ENCODE results near the gene EIF1.
A peak's percentile ranks its signal among the peaks of the same experiment; 100 is the strongest.

EIF1 gene

GRCh38 chr17:41705271-41705991 is 16.7 kb downstream of the EIF1 start:
- DNase-seq: no peak

- DNase-seq: no peak
Measured at GRCh38 chr17:41707803-41708669, 19.4 kb downstream of the EIF1 start.

- DNase-seq: peak in 1 of 2 experiments; percentile 32
Measured at GRCh38 chr17:41710472-41711090, 21.9 kb downstream of the EIF1 start.

GRCh38 chr17:41711669-41712400 is 23.1 kb downstream of the EIF1 start, which contains the start of gene GAST:
Gene GAST, plus strand, starts transcription at chr17:41712331. Its CDS starts 3,106 bp downstream, at chr17:41715437.
- DNase-seq: no peak

DNA sequence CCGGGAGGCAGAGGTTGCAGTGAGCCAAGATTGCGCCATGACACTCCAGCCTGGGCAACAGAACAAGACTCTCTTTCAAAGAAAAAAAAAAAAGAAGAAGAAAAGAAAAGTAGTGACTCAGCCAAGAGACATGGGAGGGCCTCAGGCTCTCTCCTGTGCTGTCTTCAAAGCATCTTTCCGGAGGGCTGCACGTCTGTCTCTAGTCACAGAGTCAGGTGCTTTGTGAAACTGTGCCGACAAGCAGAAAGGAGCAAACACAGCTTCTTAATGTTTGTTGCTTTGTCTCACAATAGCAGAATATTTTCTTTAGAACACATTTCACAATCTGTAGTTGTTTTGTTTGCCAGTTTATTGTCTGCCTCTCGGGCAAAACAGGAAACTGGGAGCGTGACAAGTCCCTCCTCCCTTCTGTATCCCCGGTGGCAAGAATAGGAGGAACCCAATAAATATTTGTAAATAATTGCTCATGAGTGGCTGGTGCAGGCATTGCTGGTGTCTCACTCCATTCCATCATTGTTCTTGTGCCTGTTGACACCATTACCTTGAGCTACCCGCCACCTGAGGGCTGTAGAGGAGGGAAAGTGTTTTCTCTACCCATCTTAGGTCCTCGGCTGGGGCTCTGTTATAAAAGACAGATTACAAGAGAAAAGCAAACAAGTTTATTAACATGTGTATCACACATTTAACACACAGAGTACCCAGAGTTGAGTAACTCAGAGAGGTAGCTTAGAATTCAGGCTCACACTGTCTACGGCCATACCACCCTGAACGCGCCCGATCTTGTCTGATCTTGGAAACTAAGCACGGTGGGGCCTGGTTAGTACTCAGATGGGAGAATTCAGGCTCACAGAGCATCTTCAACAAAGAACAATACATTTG is 29.0 kb downstream of the EIF1 start:
- no peak for DNase-seq

DNA sequence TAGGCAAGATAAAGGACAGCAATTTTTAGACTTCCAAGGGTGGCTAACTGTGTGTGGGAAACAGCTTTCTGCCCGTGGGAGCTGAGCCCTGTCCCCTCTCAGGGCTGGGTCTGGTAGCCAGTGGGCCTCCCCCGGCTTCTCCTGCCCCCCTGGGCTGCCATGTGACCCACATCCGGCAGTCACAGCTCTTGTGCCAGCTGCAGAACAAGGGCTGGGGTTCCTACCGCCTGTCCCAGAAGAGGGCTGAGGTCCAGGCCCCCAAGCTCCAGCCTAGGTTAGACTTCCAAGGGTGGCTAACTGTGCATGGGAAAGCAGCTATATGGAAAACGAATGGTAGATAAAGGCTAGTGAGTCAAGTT is 29.6 kb downstream of the EIF1 start:
- no peak for DNase-seq

- no peak for DNase-seq
Measured at GRCh38 chr17:41722231-41722630, 33.5 kb downstream of the EIF1 start.

DNA sequence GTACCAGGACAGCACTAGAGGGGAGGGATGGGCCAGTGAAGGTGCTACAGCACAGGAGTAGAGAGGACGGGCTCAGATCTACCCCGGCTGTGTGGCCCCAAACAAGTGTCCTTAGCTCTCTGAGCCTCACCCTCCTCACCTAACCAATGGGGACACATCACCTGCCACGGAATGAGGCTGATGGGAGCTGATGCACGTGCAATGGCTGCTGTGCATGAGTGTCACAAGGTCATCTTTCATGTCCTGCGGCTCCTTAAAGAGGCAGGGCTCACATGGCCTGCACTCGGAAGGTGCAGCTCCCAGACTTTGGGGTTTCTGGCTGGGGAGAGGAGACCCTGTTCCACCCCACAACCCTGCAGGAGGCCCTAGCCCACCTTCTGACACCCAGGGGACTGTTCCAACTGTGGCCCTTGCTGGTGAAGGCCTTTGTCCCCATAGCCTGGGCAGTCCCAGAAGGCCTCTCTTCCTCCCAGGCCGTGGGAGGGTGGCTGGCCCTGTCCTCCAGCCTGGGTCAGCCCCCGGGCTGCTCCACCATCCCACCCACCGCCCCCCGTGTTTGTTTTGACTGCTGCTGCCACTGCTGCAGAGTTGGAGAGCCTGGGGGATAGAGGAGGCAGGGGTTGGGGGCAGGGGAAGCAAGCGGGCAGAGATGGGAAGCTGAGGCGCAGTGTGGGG is 35.3 kb downstream of the EIF1 start:
- DNase-seq: no peak

DNA sequence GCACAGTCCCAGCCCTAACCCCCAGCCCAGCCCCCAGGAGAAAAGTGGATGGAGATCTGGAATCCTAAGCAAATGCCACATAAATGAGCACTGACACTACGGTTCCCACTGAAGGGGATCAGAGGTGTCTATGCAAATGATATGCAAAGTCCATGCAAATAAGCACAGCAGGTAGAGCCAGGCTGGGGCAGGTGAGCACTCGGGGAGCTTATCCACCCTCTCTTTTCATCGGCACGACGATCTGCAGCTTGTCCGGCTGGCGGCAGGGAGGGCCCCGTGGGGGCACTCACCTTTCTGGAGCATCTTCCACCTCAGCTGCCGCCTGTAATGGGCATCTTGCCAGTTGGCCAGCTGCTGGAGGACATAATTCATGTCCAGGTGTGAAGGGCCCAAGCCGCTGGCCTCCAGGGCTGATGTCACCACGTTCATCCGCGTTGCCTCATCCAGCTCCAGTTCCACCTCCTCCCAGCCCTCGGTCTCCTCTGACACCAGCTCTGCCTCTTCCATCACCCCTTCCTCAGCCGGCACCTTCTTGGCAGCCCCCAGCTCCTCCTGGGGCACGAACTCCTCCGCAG is 35.9 kb downstream of the EIF1 start:
- DNase-seq: no peak

- no peak for DNase-seq
Measured at GRCh38 chr17:41725134-41725533, 36.4 kb downstream of the EIF1 start.

- no peak for DNase-seq
Measured at GRCh38 chr17:41728056-41728455, 39.4 kb downstream of the EIF1 start.

GRCh38 chr17:41730479-41730878 is 41.8 kb downstream of the EIF1 start:
- DNase-seq: no peak

DNA sequence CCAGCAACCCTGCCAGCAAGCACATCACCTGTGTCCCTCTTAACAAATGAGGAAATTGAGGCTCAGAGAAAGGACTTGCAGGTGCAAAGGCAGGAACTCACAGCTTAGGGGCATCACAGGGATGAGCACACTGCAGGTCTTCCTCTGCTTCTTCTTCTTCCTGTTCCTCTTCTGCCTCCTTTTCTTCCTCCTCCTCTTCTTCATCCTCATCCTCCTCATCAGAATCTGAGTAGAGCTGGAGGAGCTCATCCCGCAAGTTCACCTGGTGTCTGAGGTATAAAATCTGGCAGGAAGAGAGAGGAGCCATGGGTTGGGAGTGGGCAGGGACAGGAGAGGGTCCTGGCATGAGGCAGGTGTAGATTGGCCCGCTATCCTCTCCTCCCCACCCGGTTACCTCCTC is 43.2 kb downstream of the EIF1 start:
- no peak for DNase-seq

DNA sequence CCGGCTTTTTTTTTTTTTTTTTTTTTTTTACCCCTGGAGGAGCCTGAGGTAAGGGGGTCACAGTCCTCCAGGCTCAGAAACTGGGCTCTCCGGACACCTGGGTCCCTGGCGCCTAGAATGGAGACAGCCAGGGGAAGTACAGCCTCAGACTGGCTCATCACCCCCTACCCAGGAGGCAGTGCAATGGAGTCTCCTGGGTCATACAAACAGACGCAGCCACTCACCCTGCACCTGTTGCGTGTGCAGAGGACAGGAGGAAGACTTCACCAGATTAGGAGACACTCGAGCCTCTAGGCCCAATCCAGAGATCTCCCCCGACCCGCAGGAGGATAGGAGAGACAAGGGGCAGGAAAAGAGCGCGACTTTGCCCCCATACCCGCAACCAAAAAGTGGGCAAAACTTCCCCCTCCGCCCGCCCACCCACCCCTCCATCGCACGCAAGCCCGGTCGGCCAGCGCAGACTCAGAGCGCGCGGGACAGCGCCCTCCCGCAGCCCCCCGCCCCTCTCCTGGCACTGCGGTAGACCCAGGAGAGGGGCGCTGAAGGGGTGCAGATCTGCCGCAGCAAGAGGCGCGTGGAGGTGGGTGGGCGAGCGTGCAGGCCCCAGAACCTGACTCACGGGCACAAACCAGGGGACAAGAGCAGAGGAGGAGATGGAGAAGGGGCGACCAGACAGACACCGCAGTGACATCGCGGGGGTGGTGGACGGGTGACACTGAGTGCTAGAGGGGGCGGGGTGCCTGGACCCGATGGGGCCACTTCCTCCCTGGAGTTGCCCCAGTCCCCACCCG is 44.9 kb downstream of the EIF1 start:
- DNase-seq: no peak

- DNase-seq: no peak
Measured at GRCh38 chr17:41734139-41734948, 45.7 kb downstream of the EIF1 start, which contains the start of gene HAP1. Gene HAP1, minus strand, starts transcription at chr17:41734643. Its CDS starts 9 bp downstream, at chr17:41734634.

DNA sequence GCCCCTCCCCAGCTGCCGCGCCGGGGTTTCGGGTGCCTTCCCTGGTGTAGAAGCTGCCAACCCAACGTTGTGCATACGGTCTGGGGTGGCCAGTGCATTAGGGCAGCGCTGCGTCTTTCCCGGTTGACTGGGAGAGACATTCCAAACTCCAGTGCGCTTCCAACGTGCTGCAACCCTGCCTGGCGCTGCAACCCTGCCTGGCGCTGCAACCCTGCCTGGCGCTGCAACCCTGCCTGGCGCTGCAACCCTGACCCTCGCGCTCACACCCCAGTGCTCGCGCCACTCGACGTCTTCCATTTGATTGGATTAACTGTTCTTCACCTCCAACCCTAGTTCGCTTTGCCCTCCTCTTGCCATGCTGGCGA is 46.2 kb downstream of the EIF1 start:
- no peak for DNase-seq

DNA sequence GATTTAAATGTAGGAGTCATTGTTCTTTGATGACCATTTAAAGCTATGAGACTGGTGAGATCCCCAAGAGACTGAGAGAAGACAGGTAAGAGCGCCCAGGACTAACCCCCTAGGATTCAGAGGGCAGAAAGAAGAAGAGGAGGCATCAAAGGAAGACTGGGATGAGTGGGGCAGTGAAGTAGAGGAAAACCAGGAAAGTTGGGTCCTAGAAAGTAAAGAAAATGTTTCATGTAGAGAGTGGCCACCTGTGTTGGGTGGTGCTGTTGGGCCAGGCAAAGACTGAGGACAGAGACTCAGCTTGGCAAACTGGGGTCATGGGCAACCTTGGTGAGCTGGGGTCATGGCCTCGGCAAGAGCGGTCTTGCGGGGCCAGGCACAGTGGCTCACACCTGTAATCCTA is 47.1 kb downstream of the EIF1 start:
- no peak for DNase-seq

DNA sequence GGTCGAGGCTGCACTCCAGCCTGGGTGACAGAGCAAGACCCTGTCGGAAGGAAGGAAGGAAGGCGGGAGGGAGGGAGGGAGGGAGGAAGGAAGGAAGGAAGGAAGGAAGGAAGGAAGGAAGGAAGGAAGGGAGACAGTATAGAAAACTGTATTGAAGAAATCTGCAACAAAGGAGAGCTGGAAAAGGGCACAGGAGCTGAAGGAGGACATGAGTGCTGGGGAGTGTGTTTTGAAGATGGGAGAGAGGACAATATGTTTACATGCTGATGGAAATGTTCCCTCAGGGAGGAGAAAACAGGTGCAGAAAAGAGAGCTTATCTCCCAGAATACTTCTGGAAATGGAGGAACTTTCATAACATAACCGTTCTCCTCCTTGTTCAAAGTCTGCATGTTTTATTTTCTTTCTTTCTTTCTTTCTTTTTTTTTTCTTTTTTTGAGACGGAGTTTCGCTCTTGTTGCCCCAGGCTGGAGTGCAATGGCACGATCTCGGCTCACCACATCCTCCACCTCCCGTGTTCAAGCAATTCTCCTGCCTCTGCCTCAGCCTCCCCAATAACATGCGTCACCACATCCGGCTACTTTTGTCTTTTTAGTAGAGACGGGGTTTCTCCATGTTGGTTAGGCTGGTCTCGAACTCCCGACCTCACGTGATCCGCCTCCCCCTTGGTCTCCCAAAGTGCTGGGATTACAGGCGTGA is 48.4 kb downstream of the EIF1 start:
- no peak for DNase-seq

- DNase-seq: no peak
Measured at GRCh38 chr17:41737680-41738023, 49.0 kb downstream of the EIF1 start.
